Measurements from ENCODE around the gene RTEL1. TPM values are rescaled to one million over a fixed set of nuclear protein-coding genes. Genes with fewer than 3 reads are reported as not detected.

Gene RTEL1
- total RNA-seq, 1 experiment from 2014 or later, result 26.1 TPM

DNA sequence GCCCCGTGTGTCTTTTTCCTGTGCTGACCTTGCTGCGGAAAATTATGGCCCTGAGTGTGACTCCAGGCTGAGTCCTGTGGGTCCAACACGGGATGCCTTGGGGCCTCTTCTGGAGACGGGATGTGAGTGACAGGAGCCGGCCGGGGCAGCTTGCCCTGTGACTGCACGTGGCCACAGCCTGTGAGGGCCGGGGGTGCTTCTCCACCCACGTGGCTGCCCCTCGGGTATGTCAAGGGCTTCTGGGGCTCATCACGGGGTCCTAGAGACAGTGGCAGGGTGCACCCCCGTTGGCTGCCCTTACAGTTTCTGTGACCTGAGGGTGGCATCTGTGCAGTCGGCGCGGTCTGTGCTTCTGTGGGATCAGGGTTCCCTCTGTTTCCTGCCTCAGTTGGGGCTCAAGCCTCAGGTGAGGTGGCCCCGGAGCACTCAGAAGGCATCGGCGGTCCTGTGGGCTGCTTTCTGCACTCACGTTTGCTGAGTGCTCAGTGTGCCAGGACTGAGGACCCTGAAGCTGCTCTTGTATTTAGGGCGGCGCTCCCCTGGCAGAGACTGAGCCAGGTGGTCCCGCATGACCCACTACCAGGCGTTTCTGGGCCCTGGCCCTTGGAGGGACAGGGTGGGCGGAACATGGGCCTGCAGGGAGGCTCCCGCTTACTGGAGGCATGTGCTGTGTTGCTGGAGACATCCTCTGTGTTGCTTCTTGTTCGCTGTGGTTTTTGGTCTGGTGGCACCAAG is 5.4 kb downstream of the RTEL1 start:
- ChIA-PET CTCF (no interaction called here), POLR2A (no interaction called here)
- ATAC-seq (no peak), DNase-seq (ENCODE audit: low read depth, low spot score) (no peak)
- Histone ChIP-seq H3K27ac (ENCODE audit: low read length) (no peak overlapping the region), H3K36me3 (ENCODE audit: control insufficient read depth, insufficient read depth, low read length) (peaks cover 2% of the 10 kb centered on the region; the same call in 1 of the 2 replicates), H3K4me1 (ENCODE audit: control insufficient read depth, insufficient read depth, low read length) (peaks cover 5% of the 10 kb centered on the region; the same call in 1 of the 2 replicates), H3K9me3 (ENCODE audit: control insufficient read depth, insufficient read depth, low read depth, low read length) (no peaks in the 10 kb centered on the region), H3K27me3 (ENCODE audit: control insufficient read depth, insufficient read depth, low read length) (no peaks in the 10 kb centered on the region), H3K4me3 (ENCODE audit: low read depth in 2 of 2, low read length in 2 of 2) (no peak overlapping the region)
- BruUV-seq (replicated peaks), result no TSS peak
- intact Hi-C loops (cut with micrococcal nuclease; ENCODE audit: unreplicated experiment), result no loop called here
- TF ChIP-seq, protein P1, sequence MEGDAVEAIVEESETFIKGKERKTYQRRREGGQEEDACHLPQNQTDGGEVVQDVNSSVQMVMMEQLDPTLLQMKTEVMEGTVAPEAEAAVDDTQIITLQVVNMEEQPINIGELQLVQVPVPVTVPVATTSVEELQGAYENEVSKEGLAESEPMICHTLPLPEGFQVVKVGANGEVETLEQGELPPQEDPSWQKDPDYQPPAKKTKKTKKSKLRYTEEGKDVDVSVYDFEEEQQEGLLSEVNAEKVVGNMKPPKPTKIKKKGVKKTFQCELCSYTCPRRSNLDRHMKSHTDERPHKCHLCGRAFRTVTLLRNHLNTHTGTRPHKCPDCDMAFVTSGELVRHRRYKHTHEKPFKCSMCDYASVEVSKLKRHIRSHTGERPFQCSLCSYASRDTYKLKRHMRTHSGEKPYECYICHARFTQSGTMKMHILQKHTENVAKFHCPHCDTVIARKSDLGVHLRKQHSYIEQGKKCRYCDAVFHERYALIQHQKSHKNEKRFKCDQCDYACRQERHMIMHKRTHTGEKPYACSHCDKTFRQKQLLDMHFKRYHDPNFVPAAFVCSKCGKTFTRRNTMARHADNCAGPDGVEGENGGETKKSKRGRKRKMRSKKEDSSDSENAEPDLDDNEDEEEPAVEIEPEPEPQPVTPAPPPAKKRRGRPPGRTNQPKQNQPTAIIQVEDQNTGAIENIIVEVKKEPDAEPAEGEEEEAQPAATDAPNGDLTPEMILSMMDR (IDR thresholded peaks at IDR 0.05), result no peak
- no peak for TF ChIP-seq SIN3A (IDR thresholded peaks at IDR 0.05; ENCODE audit: borderline replicate concordance, insufficient read depth, low read depth, low read length)
- in situ Hi-C loops (cut with HindIII; ENCODE audit: low pct_unique_long_range_greater_than_20kb, low sequenced_read_pairs), result no loop called here

DNA sequence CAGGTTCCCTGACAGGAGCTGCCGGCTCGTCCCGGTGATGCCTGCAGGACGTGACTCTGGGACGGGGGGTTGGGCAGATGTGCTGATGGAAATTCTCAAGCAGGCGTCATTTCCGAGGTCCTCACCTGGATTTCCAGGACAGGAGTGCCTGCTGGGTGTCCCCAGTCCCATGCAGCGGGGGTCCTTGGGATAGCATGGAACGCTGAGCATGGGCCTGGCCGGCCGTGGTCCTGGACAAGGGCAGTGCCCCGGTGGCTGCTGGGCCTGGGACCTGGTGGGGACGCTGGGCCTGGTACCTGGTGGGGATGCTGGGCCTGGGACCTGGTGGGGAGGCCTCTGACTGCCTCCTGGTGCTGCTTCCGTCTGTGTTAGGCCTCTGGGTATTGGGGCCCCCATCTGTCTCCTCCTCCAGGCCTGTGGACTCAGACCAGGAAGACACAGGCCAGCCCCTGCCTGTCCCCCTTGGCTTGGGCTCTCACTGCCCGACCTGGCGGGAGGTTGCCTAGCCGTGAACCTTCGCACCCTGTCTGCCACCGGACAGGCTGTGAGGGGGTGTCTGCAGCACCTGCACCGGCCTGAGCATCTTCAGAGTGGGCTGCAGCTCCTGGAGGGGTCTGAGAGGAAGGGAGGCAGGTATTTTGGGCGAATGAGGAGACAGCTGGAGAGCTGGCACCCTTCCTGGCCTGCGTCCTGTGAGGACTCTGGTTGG is 6.2 kb downstream of the RTEL1 start:
- DNase-seq (ENCODE audit: low read depth, low spot score), result no peak
- H3K9me3 ChIP-seq (ENCODE audit: control insufficient read depth, insufficient read depth, low read depth, low read length), result no peaks in the 10 kb centered on the region
- POLR2A ChIA-PET, result no interaction called here
- CTCF ChIA-PET, result interaction anchor here (0.6 kb wide), 1 partner anchor 22 kb away, joined by 3 read pairs; no protein-coding TSS in a partner anchor
- intact Hi-C loops (cut with micrococcal nuclease; ENCODE audit: unreplicated experiment) (no loop called here), in situ Hi-C loops (cut with HindIII; ENCODE audit: low pct_unique_long_range_greater_than_20kb, low sequenced_read_pairs) (no loop called here)
- no peak for TF ChIP-seq POLR2AphosphoS5 (IDR thresholded peaks at IDR 0.05; ENCODE audit: low read depth, low read length)
- TF ChIP-seq, protein P2, sequence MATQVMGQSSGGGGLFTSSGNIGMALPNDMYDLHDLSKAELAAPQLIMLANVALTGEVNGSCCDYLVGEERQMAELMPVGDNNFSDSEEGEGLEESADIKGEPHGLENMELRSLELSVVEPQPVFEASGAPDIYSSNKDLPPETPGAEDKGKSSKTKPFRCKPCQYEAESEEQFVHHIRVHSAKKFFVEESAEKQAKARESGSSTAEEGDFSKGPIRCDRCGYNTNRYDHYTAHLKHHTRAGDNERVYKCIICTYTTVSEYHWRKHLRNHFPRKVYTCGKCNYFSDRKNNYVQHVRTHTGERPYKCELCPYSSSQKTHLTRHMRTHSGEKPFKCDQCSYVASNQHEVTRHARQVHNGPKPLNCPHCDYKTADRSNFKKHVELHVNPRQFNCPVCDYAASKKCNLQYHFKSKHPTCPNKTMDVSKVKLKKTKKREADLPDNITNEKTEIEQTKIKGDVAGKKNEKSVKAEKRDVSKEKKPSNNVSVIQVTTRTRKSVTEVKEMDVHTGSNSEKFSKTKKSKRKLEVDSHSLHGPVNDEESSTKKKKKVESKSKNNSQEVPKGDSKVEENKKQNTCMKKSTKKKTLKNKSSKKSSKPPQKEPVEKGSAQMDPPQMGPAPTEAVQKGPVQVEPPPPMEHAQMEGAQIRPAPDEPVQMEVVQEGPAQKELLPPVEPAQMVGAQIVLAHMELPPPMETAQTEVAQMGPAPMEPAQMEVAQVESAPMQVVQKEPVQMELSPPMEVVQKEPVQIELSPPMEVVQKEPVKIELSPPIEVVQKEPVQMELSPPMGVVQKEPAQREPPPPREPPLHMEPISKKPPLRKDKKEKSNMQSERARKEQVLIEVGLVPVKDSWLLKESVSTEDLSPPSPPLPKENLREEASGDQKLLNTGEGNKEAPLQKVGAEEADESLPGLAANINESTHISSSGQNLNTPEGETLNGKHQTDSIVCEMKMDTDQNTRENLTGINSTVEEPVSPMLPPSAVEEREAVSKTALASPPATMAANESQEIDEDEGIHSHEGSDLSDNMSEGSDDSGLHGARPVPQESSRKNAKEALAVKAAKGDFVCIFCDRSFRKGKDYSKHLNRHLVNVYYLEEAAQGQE (IDR thresholded peaks at IDR 0.05; ENCODE audit: insufficient read depth in 1 of 2, low read depth in 2 of 2, low read length in 1 of 2), result no peak
- TF ChIP-seq TCF7L2 (IDR thresholded peaks at IDR 0.05; ENCODE audit: low read depth, low read length), result no peak
- no peak for TF ChIP-seq SIN3A (IDR thresholded peaks at IDR 0.05; ENCODE audit: borderline replicate concordance, insufficient read depth, low read depth, low read length)
- TF ChIP-seq, protein P1 (IDR thresholded peaks at IDR 0.05), result no peak
- BruUV-seq (replicated peaks), result no TSS peak
- H3K4me3 ChIP-seq (ENCODE audit: low read depth in 2 of 2, low read length in 2 of 2), result no peak overlapping the region
- H3K27ac ChIP-seq (ENCODE audit: low read length), result no peak overlapping the region
- H3K4me1 ChIP-seq (ENCODE audit: control insufficient read depth, insufficient read depth, low read length), result peaks cover 1% of the 10 kb centered on the region; the same call in 1 of the 2 replicates
- H3K27me3 ChIP-seq (ENCODE audit: control insufficient read depth, insufficient read depth, low read length), result no peaks in the 10 kb centered on the region
- no peaks in the 10 kb centered on the region for H3K36me3 ChIP-seq (ENCODE audit: control insufficient read depth, insufficient read depth, low read length)
- no peak for ATAC-seq

All from Panc1 (cell line).